AG09319 (cell line): ENCODE measurements around the gene RPS19.

Source experiments
- DNase-seq: peaks from one replicate; pipeline ENCODE4 v3.0.0-alpha.2; 2010; ENCODE audit warnings: low read depth; ENCODE audit errors: extremely low read depth
- TF ChIP-seq, protein P1 (sequence below): IDR thresholded peaks from 2 replicates; pipeline ENCODE4 v1.5.1; 2011; ENCODE audit warnings: low read depth, mild to moderate bottlenecking, inconsistent platforms, low read length, moderate library complexity

Gene RPS19

DNA sequence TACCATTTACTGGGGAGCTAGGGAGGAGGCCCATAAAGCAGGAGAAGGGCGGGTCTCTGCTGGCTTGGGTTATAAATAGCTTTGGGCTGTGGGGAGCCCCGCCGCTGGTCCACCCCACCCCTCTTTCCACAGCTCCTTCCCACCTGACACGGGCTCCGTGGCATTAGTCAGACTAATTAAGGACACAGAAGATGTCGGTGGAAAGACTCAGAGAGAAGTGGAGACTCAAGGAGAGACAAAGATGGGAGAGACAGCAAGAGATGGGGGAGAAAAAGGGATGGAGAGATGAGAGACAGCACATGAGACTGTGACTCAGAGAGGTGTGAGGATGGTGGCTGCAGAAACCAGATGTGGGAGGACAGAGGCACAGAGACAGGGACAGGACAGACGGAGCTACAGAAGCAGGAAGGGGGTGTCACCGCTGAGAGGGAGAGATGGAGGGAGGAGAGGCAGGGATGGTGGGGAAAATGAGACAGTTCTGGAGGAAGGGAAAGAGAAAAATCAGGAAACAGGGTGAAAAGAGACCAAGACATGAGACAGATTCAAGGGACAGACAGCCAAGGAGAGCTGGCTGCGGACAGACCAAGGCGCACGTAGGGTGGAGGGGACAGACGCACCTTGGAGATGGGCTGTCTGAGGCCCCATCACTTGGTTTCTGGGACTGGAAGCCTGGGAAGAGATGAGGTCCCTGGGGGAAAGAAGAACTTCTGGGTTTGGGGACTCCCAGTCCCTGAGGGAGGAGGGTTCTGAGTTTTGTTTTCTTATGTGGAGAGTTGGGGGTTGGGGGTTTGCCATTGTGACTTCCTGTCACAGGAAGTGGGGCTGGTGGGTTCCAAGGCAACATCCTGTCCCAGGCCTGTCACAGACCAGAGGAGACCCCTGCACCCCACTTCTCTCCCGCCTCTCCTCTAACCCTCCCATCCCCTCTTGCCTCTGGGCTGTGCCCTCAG is 27.0 kb downstream of the RPS19 start:
- TF ChIP-seq, protein P1, sequence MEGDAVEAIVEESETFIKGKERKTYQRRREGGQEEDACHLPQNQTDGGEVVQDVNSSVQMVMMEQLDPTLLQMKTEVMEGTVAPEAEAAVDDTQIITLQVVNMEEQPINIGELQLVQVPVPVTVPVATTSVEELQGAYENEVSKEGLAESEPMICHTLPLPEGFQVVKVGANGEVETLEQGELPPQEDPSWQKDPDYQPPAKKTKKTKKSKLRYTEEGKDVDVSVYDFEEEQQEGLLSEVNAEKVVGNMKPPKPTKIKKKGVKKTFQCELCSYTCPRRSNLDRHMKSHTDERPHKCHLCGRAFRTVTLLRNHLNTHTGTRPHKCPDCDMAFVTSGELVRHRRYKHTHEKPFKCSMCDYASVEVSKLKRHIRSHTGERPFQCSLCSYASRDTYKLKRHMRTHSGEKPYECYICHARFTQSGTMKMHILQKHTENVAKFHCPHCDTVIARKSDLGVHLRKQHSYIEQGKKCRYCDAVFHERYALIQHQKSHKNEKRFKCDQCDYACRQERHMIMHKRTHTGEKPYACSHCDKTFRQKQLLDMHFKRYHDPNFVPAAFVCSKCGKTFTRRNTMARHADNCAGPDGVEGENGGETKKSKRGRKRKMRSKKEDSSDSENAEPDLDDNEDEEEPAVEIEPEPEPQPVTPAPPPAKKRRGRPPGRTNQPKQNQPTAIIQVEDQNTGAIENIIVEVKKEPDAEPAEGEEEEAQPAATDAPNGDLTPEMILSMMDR: no peak
- no peak for DNase-seq

DNA sequence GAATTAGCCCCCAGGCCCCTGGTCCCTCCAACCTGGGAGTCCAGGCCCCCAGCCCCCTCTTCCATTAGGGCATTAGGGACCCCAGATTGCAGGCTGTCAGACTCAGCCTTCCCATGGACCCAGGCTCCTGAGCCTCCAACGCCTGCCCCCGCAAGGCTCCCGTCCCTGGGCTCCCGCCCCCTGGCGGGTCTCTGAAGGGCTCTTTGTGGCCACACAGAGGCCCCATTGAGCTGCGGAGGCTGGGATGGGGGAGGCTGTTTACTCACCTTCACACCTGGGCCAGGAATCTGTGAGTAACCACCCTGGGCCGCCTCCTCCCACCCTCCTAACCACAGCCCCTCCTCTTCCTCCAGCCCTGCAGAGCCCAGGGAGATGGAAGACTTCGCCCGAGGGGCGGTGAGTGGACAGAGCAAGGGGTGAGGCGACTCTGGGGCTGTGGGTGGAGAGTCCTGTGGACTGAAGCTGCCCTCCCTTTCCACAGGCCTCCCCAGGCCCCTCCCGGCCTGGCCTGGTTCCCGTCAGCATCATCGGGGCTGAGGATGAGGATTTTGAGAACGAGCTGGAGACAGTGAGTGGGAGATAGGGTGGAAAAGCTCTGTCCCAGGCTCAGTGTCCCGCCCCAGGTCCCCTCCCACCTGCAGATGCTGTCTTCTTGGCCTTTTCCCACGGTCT is 27.8 kb downstream of the RPS19 start:
- TF ChIP-seq, protein P1: no peak
- no peak for DNase-seq

GRCh38 chr19:41888926-41889325 is 28.9 kb downstream of the RPS19 start:
- TF ChIP-seq, protein P1: no peak
- no peak for DNase-seq

DNA sequence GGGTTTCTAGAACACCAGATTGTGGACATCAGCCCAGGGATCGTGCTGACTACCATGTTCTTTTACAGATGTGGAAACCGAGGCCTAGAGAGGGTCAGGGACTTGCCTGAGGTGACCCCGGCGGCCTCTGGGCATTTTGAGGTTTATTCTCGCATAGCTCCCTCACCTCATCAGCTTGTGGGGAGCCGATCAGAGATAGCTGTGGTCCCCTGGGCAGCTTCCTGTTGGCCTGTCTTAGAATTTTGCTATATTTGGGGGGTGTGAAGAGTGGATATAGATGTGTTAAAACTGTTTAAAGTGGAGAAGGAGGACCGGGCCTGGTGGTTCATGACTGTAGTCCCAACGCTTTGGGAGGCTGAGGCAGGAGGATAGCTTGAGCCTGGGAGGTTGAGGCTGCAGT is 29.8 kb downstream of the RPS19 start:
- no peak for DNase-seq
- TF ChIP-seq, protein P1: no peak

- no peak for DNase-seq
- TF ChIP-seq, protein P1: no peak
Measured at GRCh38 chr19:41890936-41891335, 30.9 kb downstream of the RPS19 start.

DNA sequence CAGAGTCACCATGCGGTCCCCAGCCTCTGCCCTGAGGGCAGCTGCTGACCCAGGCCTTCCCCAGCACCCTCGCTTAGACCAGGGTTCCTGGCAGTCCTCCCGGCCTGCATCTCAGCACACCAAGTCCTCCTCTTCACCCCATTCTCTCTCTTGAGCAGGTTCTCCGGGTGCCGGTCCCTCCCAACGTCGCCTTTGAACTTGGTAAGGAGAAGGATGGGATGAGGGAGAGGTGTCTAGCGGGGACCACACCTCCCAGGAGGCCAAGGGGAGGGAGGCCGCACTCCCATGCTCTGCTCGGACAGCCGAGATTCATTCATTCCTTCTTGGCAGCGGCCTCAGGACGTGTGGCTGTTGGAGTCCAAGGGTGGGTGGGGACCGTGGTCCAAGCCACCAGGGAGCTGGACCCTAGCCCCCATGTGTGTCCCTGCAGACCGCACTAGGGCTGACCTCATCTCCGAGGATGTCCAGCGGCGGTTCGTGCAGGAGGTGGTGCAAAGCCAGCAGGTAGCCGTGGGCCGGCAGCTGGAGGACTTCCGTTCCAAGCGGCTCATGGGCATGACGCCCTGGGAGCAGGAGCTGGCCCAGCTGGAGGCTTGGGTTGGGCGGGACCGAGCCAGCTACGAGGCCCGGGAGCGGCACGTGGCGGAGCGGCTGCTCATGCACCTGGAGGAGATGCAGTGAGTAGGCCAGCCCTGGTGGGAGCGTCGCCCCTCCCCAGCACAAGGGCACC is 32.3 kb downstream of the RPS19 start:
- DNase-seq: no peak
- TF ChIP-seq, protein P1: no peak
